HG03342 (cell line): ENCODE results near the gene NFYC.

Source experiments
- ATAC-seq: cut with Tn5 transposase; IDR thresholded peaks from one replicate; pipeline ENCODE4 v1.9.1; 2021; ENCODE audit warnings: mild to moderate bottlenecking, moderate library complexity; ENCODE audit not compliant: unreplicated experiment

Gene NFYC

DNA sequence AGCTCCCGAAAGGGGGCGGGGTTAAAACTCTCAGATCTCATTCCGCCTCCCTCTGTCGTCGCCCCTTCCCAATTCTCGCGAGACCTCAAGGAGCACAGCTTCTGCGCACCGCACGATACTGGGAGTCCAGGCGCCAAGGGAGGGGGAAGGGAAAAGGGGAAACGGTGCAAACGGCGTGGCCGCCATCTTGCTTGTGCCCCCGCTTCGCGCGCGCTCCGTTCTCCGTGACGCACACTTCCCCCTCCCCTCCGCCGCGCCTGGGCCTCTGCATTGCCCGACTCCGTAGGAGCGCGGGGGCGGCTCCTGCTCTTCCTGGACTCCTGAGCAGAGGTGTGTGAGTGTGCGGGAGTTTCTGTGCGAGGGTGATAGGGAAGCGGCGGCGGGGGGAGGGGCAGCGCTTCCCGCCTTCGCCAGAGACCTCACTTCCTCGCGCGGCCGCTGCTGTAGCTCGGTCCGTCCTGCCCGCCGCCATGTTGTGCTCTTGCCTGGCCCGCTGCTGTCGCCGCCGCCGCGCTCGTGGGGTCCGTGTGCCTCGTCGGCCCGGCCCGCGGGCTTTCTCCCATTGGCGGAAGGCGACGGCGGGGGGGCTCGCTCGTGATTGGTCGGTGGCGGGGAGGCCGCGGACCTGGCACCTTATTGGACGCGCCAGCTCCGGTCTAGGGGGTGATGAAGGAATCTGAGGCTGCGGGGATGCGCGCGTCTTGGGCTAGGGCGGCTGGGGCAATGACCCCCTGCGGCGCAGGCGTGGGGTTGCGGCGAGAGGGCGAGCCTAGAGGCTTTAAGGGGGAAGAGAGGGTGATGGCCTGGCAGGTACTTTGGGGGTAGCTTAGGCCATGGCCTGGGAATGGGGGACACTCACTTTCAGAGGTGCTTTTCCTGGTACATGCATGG lies at the start of gene NFYC:
Gene NFYC (plus strand): TSS at position 167 of the 891 bp plus-strand sequence. CDS start 47,140 bp downstream, outside the sequence.
- ATAC-seq, result peak; percentile 76

DNA sequence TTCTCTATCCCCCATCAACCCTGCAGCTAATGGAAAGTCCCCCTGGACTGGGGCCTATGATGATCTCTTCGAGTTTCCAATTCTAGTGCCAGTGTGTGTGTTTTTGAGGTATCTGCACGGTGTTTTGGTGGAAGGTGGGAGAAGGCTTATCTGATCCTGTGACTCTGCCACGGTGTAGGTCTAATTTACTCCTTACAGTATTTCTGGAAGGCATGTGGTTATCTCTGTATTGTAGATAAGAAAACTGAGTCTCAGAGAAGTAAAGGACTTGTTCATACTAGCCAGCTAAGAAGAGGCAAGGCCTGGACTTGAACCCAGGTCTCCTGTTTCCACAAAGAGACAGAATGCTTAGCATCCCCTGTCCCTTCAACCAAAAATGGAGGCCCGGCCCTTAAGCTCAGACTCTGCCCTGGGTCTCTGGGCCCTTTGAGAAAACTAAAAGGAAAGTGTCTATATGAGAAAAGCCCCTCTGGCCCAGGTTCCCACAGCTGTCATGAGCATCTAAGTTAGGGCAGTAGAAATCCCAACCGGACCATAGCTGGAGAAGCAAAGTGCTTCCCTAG lies 46.3 kb upstream of the NFYC start:
- ATAC-seq, result no peak

DNA sequence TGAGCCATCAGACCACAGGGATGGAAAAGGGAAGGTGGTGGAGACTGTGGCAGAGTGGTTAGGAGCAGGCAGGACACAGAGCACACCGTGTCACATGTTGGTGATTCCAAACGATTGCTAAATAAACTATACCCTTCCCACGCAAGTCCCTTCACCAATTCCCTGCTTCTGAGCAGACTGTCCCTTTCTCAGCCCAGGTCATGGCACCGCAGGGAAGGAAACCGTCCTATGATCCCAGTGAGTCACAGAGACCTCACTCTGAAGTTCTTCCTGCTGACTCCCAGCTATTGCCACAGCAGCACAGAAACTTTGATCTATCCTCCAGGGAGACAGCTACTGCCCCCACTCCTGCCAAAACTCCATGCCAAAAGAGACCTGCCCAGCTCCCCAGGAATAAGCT lies 45.2 kb upstream of the NFYC start:
- ATAC-seq, result no peak

DNA sequence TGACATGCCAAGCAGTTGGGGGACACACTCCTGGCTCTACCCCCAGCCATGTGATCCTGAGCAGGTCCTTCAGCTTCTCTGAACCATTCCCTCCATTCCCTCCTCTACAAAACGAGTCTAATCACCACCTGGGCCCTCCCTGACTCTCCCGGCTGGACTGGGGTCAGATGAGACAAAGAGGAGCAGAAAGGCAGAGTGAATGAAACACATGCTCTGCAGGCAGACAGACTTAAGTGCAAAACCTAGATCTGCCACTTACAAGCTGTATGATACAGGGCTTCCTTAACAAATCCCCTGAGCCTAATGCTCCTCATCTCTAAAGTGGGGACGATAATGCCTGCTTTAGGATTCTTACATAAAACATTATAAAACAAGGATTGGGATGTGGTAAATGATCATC lies 43.3 kb upstream of the NFYC start:
- no peak for ATAC-seq

DNA sequence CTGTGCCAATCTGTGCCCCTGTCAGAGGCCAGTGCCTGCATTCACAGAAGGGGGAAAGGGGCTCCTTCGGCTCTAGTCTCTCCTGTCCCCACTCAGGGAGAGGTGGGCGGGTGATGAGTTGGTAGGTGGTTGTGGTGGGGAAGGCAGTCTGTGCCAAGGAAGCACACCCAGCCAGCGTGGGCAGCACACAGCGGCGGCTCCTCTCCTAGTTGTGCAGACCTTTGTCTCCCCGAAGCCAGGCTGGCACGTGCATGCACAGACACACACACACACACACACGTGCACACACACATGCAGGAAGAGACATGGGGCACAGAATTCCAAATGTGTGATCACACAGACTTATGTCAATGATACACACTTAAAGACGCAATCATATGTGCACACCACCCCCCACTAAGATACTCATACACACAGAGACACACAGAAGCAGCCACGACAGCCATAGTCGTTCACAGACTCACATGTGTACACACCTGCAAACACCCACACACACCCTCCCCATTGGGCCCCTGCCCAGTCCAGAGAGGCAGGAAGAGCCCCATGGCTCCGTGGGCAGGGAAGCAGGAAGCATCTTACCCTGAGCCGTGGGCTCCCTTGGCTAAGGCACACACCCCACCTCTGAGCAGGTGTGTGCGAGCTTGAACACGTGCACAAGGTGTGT lies 42.4 kb upstream of the NFYC start:
- ATAC-seq, result no peak

DNA sequence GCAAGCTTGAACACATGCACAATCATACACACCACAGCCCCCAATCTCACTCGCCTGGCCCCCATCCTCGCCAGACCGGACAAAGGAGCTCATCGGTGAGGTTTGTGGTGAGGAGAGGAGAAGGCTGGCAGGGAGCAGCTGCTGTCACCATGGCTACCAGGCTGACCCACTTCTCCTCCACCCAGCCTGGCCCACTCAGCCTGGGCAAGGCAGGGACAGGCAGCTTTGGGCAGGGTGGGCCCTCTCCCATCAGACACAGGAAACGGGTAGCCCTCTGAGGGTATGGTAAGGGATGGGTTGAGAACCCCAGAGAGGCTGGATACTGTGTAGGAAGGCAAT lies 41.9 kb upstream of the NFYC start:
- ATAC-seq, result no peak

DNA sequence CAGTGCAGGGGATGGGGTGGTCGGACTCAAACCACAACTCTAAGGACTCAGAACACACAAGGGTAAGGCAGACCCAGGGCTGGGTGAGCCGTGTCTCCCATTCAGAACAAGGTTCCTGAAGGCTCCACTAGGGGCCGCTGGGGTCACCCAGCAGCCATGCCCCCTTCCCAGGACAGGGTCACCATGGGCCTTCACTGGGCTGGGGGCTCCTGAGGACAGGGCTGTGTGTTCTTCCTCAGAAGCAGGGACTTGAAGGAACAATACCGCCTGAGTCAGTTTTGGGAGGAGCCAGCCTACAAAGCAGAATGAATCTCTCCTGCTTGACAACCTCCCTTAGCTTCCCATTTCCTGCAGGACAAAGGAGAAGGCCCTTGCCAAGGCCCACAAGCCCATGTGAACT lies 41.4 kb upstream of the NFYC start:
- ATAC-seq, result no peak

DNA sequence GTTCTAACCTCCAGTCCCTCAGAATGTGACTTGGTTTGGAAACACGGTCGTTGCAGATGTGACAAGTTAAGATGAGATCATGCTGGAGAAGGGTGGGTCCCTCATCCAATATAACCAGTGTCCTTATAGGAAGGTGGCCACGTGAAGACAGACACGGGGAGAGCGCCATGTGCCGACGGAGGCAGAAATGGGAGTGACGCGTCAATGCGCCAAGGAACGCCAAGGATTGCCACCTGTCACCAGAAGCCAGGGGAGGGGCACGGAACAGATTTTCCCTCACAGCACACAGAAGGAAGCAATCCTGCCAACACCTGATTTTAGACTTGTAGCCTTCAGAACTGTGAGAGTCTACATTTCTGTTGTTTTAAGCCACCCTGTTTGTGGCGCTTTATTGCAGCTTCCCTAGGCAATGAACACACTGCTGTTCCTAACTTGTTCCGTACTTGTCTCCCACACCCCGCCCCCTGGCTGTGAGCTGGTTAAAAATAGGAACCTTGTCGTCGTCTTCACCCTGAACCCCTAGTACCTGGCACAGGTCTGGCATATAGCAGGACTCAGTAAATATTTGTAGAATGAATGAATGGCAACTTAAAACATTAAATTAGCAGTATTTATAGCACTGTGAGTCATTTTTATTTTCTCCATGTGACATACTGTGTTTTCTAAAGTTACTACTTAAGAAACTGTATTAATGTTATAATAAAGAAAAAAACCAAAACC lies 40.2 kb upstream of the NFYC start:
- ATAC-seq, result no peak

DNA sequence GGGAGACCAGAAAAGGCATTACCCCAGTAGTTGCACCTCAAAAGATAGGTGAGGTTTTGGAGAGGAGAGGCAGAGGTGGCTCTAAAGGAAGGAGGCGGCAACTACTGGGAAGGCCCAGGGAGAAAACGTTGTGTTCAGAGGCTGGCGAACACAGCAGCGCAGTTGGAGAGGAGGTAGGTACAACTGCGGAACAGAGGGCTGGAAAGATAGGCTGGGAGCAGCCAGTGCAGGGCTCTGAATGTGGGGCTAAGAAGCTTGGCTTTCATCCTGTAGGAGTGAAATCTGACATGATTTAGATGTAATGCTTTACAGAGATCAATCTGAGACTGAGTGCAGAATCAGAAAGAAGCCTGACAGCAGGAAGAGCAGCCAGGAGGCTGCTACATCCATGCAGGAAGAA lies 39.0 kb upstream of the NFYC start:
- ATAC-seq, result no peak

DNA sequence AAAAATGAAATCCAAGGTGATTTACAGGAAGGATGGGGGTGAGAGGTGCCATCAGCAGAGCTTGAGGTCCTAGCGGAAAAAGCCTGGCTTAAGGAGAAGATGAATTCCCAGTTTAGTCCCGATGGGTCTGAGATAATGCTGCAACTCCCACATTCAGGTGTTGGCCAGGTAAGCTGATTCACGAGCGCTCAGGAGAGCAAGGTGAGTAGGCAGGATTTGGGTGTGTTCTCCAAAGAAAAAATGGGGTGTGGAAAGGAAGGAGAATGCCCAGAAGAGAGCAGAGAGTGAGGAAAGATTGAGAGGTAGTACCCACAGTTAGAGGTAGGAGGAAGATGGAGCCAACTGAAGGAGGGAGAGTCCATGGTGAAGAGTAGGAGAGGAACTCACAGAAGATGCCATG lies 38.5 kb upstream of the NFYC start:
- no peak for ATAC-seq

DNA sequence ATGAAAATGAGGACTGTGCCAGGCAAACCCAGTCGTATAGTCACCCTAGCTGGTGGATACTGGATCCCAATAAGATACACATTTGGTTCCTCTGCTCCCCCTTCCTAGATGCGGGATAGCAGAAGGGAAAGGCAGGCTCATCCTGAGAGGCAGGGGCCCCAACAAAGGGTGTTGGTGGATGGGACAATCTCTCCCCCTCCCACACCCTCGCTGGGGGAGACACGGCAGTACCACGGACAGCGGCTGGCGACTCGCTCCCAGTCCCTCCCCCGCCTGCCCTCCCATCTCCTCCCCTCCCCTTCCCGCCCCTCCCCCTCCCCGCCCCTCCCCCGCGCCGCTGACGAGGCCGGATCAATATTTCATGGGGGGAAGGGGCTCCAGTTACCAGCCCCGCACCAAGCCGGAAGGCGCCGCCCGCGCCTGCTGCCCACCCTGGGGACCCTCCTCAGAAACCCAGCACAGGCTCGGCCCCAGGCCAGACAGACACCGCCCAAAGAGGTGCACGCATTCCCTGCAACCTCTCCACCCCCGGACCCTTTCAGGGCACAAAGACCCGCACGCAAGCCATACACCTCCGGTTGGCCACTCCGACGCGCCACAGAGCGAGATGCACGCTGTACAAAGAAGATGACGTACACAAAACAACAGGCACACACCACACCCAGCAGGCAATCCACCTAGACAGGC lies 37.5 kb upstream of the NFYC start:
- ATAC-seq, result no peak

DNA sequence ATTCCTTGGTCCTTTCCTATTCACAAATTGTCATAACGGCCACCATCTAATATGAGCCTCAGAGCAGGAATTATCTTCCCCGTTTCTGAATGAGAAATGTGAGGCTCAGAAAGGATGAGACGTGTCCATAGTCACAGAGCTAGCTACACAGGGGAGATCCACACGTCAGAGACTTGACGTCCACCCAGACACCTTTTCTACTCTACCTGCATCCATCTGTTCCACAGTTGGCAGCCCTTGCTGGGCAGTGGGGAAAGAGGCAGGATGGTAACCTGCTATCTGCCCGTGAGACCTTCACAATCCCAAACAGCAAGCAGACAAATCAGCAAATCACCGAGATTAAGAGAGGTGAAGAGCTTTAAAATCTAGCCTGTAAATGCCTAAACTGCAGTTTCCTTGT lies 34.5 kb upstream of the NFYC start:
- ATAC-seq, result no peak

DNA sequence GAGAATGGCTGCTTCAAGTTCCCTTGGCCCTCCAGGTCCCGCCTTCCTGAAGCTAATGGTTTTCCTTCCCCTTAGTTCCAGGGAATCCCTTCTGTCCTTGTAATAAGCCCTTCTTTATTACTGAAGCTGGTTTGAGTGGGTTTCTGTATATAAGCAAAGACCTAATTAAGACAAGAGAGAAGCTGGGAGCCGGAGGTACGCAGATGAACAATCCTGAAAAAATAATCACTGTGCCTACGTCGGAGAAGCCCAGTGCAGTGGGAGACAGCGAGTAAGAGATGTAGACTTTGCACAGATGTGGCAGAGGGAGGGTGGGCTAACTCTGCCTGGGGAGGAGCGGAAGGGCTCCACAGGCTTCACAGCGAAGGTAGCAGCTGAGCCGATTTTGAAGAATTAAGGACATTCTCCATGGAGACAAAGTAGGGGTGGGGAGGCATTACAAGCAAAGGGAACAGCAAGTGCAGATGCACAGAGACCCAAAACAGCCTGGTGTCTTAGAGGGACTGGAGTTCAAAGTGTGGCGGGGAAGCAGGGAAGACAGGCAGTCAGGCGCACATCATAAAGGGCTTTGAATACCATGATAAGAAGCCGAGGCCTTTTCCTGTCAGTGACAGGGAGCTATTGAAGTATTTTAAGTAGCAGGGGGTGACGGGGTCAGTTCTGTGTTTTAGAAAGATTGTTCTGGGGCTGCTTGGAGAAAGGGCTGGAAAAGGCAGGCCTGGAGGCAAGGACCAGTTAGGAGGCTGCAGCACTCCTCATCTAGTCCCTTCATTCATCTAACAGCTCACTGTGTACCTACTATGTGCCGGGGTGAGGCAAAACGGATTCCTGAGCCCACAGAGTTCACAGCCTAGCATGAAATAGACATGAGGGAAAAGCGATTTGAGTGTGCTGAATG lies 32.5 kb upstream of the NFYC start:
- ATAC-seq, result no peak

DNA sequence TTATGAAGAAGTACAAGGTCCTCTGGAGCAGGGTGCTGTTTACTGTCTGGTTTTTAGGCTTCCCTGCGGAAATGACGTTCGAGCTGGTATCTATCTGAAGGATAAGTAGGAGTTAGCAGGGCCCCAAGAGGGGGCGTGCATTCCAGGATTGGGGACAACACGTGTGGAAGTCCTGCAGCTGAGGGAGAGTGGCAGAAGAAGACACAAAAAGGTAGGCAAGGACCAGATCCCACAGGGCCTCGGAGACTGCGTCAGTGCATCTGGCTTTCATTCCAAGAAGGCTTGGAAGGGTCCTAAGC lies 31.9 kb upstream of the NFYC start:
- ATAC-seq, result no peak

DNA sequence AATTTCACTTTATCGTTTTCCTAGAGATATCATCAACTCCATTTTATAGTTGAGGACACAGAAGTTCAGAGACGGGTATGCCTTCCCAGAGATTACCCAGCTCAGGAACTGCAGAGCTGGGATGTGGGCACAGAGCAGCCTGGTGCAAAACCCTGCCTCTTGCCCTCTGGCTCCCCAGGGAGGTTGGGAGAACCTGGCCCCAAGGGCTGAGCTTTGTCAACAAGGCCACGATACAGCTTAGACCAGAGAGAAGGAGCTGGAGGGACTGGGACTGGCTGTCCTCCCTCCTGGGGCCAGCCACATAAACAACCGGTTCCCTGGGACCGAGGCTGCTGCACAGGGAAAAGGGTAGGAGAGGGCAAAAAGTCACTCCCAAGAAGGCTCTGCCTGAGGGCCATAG lies 29.8 kb upstream of the NFYC start:
- ATAC-seq, result no peak

DNA sequence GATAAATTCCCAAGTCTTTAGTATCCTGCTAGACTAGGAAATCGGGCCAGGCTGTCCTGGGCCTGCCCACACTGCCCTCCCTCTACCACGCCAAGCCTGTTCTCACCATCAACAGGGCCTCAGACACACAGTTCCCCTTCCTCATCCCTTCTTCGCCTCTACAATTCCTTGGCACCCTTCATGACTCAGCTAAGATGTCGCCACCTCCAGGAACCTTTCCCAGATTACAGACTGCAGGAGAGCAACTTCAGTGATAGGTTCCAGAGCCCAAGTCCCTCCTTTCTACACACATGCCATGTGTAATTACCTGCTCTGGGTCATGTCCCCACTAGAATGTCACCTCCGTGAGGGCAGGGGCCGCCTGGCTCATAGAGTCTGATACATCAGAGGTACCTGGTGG lies 29.4 kb upstream of the NFYC start:
- no peak for ATAC-seq

DNA sequence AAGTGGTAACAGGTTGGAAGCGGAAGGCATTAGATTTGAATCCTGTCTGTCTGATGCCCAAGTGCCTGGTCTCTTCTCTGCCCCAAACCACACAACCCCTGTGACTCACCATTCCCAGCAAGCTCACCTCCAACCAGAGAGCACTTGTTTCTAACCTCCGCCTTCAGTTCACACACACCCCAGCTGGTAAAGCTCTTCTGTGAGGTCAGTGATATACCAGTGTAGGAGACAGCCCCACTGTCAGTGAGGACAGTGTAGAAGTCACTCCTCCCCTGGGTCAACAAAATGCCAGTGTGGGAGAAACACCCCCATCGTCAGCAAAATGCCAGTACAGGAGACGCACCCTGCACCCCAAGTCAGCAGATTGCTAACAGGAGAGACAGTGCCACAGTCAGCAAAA lies 28.6 kb upstream of the NFYC start:
- no peak for ATAC-seq

DNA sequence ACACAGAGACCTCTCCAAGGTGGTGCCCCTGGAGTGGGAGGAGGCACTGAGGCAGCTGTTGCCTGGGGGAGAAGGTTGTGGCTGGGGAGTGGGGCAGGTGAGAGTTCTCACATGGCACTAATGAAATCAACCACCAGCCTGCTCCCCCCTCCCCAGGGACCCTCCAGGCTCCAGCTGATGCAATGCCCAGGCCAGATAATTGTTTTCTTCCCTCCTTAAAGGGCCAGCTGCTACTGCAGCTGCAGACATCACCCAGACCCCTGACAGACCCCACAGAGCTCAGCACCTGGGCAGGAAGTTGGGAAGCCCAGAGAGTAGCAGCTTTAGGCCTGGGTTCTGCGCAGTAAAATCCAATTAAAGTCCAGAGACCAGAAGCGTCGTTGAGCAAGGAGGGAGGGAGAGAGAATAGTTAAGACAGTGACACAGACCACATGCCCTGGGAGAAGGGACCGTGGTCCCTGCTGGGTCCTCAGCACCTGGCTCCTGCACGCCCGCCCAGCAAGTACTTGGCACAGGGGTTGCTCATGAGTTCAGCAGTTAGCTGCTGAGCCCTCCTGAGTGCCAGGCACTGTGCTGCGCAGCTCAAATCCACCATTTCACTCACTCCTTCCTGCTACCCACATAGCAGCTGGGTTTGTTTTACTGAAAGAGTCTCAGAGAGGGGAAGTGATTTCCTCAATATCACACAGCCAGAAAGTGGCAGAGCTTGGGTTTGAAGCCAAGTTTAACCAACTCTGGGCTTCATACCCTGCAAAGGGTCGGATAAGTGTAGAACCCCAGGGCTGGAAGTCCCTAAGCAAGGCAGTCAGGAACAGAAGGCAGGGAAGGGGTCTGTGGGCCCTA lies 28.0 kb upstream of the NFYC start:
- ATAC-seq, result no peak

DNA sequence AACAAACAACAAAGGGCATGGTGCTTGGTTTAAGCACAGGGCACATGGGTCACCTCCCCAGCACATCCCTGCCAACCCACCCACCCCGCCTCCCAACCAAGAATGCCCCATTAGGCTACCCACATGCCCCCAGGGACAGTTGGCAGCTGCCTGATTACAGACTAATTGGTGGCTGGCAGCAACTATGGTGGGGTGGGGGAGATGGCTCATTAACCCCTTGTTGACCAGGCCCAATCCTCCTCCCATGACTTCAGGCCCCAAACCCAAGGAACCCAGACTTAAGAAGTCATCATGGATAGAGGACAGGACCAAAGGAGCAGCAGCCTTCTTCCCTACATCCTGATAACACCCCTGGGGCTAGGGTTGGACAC lies 27.4 kb upstream of the NFYC start:
- no peak for ATAC-seq
